HG02981 (cell line): ENCODE data around the gene RBM47.

Experiments
- ATAC-seq: cut with Tn5 transposase; IDR thresholded peaks from one replicate; pipeline ENCODE4 v1.9.1; 2021; ENCODE audit warnings: mild to moderate bottlenecking, moderate library complexity; ENCODE audit not compliant: unreplicated experiment

Gene RBM47

DNA sequence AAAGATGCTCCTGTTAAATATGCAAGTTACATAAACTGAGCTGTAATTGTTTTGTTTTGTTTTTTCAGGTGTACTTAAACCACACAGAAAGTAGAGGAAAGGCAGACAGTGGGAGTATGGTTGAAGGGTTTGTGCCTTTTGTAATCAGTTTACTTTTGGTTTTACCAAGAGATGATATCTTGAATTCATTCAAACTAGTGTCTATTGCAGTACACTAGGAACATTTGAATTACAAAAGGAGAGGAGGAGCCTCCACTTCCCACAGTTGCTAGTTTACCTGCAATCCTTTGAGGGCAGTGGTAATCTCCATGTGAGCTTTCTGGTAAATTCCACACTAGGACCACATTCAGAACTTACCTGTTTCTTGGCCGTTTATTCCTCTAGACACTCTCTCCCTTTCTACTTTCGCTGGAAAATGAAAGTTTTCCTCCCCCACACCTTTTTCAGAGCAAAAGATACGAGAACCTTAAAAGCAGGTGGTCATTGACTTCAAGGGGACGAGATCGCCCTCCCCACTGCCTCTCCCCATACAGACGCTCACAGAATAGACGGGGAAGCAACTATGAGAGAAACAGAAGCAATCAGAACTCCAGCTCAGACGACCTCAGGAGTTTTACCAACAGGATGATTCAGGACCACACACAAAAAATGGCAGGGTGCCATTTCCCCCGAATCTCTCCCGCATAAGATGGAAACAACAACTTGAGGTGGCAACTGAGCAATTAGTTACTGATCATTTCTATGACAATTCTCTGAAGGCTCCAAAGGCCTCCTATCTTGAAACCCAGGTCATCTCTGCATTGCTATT, 3.3 kb downstream of the RBM47 start:
- ATAC-seq = no peak

GRCh38 chr4:40623707-40624106, 6.0 kb downstream of the RBM47 start:
- no peak for ATAC-seq

DNA sequence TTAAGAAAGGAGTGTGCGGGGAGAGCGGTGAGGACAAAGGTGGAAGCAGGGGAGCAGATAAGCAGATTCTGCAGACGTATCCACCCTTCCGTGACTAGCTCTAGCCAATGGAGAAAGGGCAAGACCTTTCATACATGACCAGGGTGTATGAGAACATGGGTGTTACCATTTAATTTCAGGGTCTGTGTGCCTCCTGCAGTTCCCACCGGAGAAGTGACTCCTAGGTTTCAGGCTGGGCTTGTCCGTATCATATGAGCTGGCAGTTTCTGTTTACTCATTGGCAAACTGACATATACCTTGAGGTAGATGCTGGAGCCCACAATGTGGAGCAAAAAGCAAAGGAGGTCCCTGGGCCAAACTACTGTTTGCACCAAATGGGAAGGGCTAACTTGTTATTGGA, 6.8 kb downstream of the RBM47 start:
- ATAC-seq = peak; percentile 32

DNA sequence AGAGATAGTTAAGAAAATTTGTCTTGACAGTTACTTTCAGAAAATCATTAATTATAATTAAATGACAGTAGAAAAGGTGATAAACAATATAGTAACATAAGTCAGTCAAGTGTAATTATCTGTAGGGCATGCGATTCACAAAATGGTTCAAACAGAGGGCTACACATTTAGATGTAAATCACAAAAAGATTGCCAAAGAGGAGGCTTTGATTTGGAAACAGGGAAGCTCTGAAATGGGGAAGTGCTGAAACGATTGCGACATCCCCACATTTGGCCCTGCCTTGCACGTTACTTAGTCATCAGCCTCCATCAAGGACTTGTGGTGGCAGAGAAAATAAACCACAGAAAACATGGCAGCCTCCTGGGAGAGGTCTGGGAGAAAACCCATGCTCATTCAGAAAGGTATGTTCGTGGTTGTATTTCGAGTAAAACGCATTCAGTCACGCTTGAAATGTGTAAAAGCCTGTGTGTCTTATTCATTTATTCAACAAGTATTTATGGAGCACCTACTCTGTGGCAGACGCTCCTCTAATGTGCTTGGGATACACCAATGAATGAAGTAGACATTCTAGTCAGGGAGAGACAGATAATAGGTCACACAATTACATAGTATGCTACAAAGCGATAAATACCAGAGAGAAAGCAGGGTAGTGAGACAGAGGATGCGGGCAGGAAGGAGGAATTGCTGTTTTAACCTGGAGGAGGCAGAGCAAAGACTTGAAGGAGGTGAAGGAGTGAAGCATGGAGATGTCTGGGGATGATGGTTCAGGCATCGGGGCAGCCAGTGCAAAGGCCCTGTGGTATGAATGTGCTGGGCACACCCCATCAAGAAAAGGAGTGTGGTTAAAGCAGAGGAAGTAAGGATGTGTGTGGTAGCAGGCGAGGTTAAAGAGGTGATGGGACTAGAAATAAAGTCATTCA, 7.8 kb downstream of the RBM47 start:
- peak; percentile 51 for ATAC-seq

- ATAC-seq = no peak
Measured at GRCh38 chr4:40621229-40621591, 8.5 kb downstream of the RBM47 start.

DNA sequence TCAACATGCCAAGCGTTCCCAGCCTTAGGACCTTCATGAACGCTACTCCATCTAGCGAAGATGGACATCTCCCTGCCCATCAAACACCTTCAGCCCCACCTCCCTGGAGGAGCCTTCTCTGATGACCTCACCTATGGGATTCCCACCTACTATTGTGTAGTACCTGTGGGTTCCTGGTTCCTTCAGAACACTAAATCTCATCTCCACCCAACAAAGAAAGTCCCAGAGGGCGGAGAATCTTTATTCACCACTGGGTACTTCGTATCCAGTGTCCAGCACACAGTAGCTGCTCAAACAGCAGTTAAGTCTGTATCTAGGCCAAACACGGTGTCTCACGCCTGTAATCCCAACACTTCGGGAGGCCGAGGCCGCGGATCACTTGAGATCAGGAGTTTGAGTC, 10.1 kb downstream of the RBM47 start:
- ATAC-seq = no peak

DNA sequence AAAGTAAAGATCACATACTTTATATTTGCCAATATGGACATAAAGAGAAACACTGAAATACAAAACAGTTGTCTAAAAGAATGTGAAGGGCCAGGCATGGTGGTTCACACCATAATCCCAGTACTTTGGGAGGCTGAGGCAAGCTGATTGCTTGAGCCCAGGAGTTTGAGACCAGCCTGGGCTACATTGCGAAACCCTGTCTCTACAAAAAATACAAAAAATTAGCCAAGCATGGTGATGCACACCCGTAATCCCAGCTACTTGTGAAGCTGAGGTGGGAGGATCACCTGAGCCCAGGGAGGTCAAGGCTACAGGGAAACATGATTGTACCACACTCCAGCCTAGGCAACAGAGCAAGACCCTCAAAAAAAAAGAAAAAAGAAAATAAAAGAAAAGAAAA, 11.8 kb downstream of the RBM47 start:
- ATAC-seq = no peak

DNA sequence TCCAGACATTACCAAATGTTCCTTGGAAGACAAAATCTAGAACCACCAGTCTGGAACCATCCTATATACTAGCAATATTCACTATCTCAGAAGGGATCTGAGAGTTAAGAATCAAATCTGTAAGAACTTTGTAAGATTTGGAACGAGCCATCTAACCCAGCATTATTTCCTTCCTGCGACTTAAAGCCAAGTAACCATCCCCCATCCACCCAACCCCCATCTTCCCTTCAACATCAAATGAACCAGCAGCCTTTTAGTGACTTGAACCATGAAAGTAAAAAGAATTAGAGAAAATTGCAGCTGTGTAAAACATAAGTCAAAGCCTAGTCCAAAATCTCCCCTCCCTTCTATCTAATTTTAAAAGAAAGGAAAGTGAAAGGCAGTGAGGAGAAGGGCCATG, 15.6 kb downstream of the RBM47 start:
- ATAC-seq = no peak

GRCh38 chr4:40613456-40613855, 16.2 kb downstream of the RBM47 start:
- ATAC-seq = no peak

GRCh38 chr4:40612831-40613230, 16.8 kb downstream of the RBM47 start:
- ATAC-seq = no peak

- ATAC-seq = no peak
Measured at GRCh38 chr4:40612283-40612682, 17.4 kb downstream of the RBM47 start.

DNA sequence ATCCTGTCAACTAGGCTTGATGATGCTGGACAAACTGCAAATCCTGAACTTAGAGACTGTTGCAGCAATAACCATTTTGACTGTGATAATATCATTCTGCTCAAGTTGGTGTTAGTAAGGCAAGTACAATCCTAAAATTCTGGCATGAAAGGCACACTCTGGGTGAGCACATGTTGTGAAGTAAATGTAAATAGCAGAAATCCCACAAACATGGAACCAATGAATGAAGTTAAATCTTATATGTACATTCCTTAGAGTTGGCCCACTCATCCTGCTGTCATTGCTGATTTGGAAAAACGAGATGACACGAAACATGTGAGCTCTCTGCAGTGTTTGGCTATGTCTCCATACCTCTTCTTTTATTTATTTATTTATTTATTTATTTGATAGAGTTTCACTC, 21.0 kb downstream of the RBM47 start:
- no peak for ATAC-seq

DNA sequence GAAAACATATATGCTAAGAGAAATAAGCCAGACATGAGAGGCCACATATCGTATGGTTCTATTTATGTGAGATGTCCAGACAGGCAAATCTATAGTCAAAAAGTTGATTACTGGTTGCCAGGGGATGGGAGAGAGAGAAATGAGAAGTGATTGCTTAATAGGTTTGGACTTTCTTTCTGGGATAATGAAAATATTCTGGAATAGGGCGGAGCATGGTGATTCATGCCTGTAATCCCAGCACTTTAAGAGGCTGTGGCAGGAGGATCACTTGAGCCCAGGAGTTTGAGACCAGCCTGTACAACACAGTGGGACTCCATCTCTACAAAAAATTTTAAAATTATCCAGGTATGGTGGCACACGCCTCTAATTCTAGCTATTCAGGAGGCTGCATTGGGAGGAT, 22.4 kb downstream of the RBM47 start:
- no peak for ATAC-seq

GRCh38 chr4:40606239-40606767, 23.4 kb downstream of the RBM47 start:
- no peak for ATAC-seq

GRCh38 chr4:40603281-40603680, 26.4 kb downstream of the RBM47 start:
- no peak for ATAC-seq

DNA sequence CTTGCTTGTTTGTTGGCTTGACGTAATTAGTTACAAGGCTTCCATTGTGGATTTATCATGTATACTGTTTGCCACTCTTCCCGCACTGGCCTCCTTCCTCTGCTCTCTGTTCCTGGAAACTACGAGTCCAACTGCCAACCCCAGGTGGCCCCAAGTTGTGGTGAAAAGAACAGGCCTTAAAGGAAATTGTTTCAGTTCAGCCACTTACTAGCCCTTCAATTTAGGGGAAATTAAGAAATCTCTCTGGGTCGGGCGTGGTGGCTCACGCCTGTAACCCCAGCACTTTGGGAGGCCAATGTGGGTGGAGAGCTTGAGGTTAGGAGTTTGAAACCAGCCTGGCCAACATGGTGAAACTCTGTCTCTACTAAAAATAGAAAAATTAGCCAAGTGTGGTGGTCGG, 28.0 kb downstream of the RBM47 start:
- no peak for ATAC-seq

DNA sequence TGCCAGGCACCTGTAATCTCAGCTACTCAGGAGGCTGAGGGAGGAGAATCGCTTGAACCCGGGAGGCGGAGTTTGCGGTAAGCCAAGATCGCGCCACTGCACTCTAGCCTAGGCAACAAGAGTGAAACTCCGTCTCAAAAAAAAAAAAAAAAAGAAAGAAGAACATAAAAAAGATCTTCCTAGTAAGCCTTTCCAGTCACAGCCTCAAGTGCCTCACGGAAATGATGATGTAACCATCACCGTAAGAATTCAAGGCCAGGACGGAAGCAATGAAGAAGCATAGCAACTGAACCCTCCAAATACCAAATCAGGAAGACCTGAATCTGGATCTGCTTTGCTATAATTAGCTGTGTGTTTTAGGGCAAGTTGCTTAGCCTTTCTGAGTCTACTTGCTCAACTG, 28.8 kb downstream of the RBM47 start:
- ATAC-seq = no peak

- ATAC-seq = no peak
Measured at GRCh38 chr4:40599431-40599830, 30.2 kb downstream of the RBM47 start.

DNA sequence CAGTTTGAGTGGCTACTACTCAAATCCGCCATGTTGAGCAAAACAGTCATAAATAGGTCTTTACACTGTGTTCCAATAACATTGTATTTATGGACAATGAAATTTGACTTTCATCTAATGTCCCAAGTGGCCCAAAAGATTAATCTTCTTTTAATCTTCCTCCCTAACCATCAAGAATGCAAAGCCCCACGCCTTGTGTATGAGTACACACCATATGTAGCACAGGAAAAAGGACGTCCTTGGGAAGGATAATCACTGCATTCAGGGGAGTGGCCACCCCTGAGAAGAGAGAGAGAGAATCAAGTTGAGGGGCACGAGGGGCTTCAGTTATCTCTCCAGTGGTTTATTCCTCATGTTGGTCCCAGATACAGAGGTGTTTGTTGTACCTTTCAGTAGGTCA, 33.1 kb downstream of the RBM47 start:
- ATAC-seq = no peak

- no peak for ATAC-seq
Measured at GRCh38 chr4:40595981-40596380, 33.7 kb downstream of the RBM47 start.

DNA sequence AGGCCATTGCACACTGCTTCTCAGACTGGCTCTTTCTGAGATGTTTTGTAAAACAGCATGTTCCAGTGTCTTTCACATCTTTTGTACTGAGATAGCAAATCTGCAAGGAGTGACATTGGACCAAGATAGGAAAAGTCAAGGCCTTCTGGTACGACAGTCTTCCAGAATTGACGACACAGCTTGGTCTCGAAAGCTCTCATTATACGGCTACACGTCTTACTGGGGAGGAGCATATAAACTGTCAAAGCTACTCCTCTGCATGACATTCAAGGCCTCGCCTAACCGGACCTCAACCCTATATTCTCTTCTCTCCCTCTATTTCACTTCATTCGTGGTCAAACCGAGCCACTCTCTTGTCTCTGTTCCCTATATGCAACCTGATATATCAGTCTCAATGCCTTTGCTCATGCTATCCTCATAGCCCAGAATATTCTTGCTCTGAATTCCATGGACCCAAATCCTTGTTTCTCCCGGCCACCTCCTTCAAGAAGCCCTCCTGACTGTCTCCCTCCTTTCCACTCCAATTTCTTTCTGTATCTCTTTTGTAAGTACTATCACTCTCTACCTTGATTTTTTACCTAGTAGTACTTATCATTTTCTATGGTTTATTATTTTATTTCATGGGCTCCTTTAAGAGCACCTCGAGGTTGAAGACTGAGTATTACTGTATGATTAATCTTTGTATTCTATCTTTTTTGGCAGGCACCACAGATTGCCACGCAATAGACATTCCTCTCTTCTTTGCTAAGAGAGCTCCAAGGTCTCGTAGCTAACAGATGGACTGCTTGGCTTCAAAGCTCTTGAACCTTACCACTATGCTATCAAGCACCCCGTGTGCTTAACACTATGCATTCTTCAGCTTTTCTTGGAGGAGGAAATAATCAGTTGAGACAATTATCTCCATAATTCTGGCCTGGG, 35.1 kb downstream of the RBM47 start:
- no peak for ATAC-seq
